ENCODE results near the gene ATG9A. TPM values are rescaled to one million over a fixed set of nuclear protein-coding genes. Genes with fewer than 3 reads are reported as not detected.

The ATG9A gene
- total and polyA plus RNA-seq, 2 of the 8 experiments (the other 6 are each of a cell fraction or from before 2014, with no cell fraction given), result 43.6 to 66.8 TPM

GRCh38 chr2:219207134-219207883, 22.1 kb downstream of the ATG9A start:
- Histone ChIP-seq H3K79me2 (ENCODE audit: control insufficient read depth in 1 of 2, insufficient read depth in 2 of 2, low read length in 2 of 2) (no peaks in the 10 kb centered on the region), H3K27ac (ENCODE audit: low read depth, low read length) (peak overlapping the region; percentile 27; the same call in 1 of the 2 replicates), H2AFZ (ENCODE audit: low read length) (peak overlapping the region; percentile 92; the same call in 1 of the 2 replicates), H2BK12ac (ENCODE audit: low read depth, low read length) (no peak overlapping the region), H3K18ac (ENCODE audit: extremely low read depth, low read length) (no peak overlapping the region), H2BK120ac (replicated peaks; ENCODE audit: low read depth, low read length) (no peak overlapping the region), H2BK5ac (ENCODE audit: low read depth, low read length) (no peak overlapping the region; the same call in 1 of the 2 replicates), H3K23ac (ENCODE audit: insufficient read length) (no peak overlapping the region), H3K4ac (replicated peaks; ENCODE audit: insufficient read length, low read depth, low read length) (no peak overlapping the region), H2AK5ac (ENCODE audit: low read depth, low read length) (no peak overlapping the region), H3K23me2 (ENCODE audit: low read depth, low read length) (peaks cover 10% of the 10 kb centered on the region), H4K5ac (ENCODE audit: insufficient read length, low read depth, low read length) (no peak overlapping the region), H3K4me3 (ENCODE audit: extremely low read depth in 1 of 4, insufficient read depth in 2 of 4, low read depth in 3 of 4, low read length in 4 of 4) (peak overlapping the region; percentile 56 to 72 (median 64)), H2BK15ac (ENCODE audit: low read length) (no peak overlapping the region), H4K8ac (ENCODE audit: extremely low read depth, insufficient read depth, low read length) (no peak overlapping the region; the same call in 1 of the 2 replicates), H3K14ac (ENCODE audit: insufficient read length) (no peak overlapping the region), H3K79me1 (ENCODE audit: low read depth, low read length) (no peaks in the 10 kb centered on the region), H3K9ac (replicated peaks in 1 of 4; ENCODE audit: extremely low read depth in 1 of 4, low read depth in 3 of 4, low read length in 3 of 4) (peak overlapping the region in 2 of 4 experiments; percentile 39 to 73; a peak in 3 of 7 replicates), H4K20me1 (replicated peaks in 1 of 2; ENCODE audit: control insufficient read depth in 1 of 2, insufficient read depth in 2 of 2, low read length in 2 of 2) (peaks cover 0 to 2% of the 10 kb centered on the region in 2 experiments), H3K9me3 (ENCODE audit: insufficient read depth in 2 of 2, low read depth in 1 of 2, low read length in 1 of 2) (no peaks in the 10 kb centered on the region; a peak in 1 of 4 replicates), H3K4me2 (ENCODE audit: insufficient read depth in 1 of 2, low read depth in 2 of 2, low read length in 2 of 2) (peak overlapping the region; percentile 91 to 100), H3K36me3 (ENCODE audit: control insufficient read depth in 2 of 4, insufficient read depth in 4 of 4, low read length in 3 of 4) (peaks cover 3 to 24% (median 10%) of the 10 kb centered on the region in 4 experiments; a peak in 7 of 8 replicates), H3K27me3 (replicated peaks in 1 of 4; ENCODE audit: control insufficient read depth in 3 of 4, extremely low read depth in 1 of 4, insufficient read depth in 3 of 4, low read length in 3 of 4) (no peaks in the 10 kb centered on the region), H3K56ac (replicated peaks; ENCODE audit: insufficient read length, low read depth, low read length) (no peak overlapping the region), H3K4me1 (replicated peaks in 1 of 4; ENCODE audit: control insufficient read depth in 3 of 4, insufficient read depth in 4 of 4, low read length in 3 of 4) (peaks cover 0 to 6% (median 3%) of the 10 kb centered on the region in 4 experiments; a peak in 5 of 7 replicates), H2BK20ac (ENCODE audit: low read length) (no peak overlapping the region), H4K91ac (replicated peaks; ENCODE audit: insufficient read length, low read length) (no peak overlapping the region)
- ChIA-PET POLR2A (ENCODE audit: partially characterized antibody) (interaction anchor here (0.9 to 6.1 kb wide), 9 partner anchors 11 to 45 kb away, joined by 3 to 101 read pairs (median 7); partner anchors contain the start of genes ABCB6, ANKZF1, ATG9A and CNPPD1), CTCF (ENCODE audit: partially characterized antibody) (interaction anchor here (0.8 to 2.4 kb wide), 10 partner anchors 9 to 424 kb away, joined by 3 to 8 read pairs (median 3); no protein-coding TSS in a partner anchor)
- TF ChIP-seq POLR2AphosphoS5 (IDR thresholded peaks at IDR 0.05; ENCODE audit: low read depth, low read length), result 0 out of 2 replicates have a peak, but pooled peaks have one; percentile 18
- no peak for TF ChIP-seq TBP (IDR thresholded peaks at IDR 0.05; ENCODE audit: low read depth, low read length)
- TF ChIP-seq SIN3A (conservative IDR thresholded peaks at IDR 0.05 in 1 of 2, IDR thresholded peaks at IDR 0.05 in 1 of 2; ENCODE audit: low read depth in 1 of 2, low read length in 2 of 2), result 0 out of 4 replicates have a peak, but pooled peaks of 1 of the 2 experiments have one; percentile 20
- TF ChIP-seq, protein P1, sequence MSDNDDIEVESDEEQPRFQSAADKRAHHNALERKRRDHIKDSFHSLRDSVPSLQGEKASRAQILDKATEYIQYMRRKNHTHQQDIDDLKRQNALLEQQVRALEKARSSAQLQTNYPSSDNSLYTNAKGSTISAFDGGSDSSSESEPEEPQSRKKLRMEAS (IDR thresholded peaks at IDR 0.05), result 0 out of 2 replicates have a peak, but pooled peaks have one; percentile 47
- no peak for DNase-seq (ENCODE audit: low read depth in 1 of 2, low spot score in 2 of 2)
- FAIRE-seq, result no peak
- WGBS, 2 experiments (ENCODE audit: extremely low coverage in 1 of 2, insufficient coverage in 1 of 2, insufficient read length in 1 of 2, insufficient replicate concordance in 2 of 2, low coverage in 1 of 2, low lambda C conversion rate in 2 of 2, missing lambda C conversion rate in 1 of 2), result 46% methylated on average over 14 of the region's 22 CpGs; no CpG with 5 or more reads in 1 of the 2 experiments
